ENCODE results near the gene VAMP5. TPM values are rescaled to one million over a fixed set of nuclear protein-coding genes. Genes with fewer than 3 reads are reported as not detected.
A peak's percentile ranks its signal among the peaks of the same experiment; 100 is the strongest.

VAMP5 gene, protein sequence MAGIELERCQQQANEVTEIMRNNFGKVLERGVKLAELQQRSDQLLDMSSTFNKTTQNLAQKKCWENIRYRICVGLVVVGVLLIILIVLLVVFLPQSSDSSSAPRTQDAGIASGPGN
- total RNA-seq, result not detected in 2 replicates
- long read RNA-seq, result 0 reads

DNA sequence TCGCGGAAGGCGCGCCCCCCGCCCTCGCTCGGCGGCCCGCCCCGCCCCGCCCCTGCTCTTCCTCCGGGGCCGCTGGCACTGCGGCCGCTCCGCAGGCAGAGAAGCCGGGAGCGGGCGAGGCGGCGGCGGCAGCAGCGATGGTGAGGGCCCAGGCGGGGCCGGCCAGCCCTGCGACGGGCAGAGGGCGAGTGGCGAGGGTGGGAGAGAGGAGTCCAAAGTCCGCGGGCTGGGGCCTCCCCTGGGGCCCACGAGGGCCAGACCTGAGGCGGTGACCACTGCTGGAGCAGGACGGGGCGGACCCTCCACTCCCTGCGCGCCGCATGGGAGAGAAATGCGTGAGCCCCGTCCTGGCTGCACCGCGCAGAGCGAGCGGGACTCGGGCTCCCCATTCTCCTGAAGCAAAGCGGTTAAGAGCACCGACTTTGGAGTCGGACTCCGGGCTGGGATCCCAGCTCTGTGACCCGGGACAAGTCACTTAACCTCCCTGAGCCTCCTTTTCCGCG is at the start of gene VAMP5:
Gene VAMP5 (plus strand): TSS at position 78 of the 503 bp plus-strand sequence. CDS start 60 bp downstream, at position 138.
- Mint-ChIP-seq H3K4me3 (ENCODE audit: unreplicated experiment) (no peak within 1 kb of the TSS), H3K9me3 (ENCODE audit: unreplicated experiment) (no peaks in the 10 kb centered on the region), H3K4me1 (ENCODE audit: unreplicated experiment) (peaks cover 35% of the 10 kb centered on the region), H3K27ac (ENCODE audit: unreplicated experiment) (peak within 1 kb of the TSS; percentile 32), H3K27me3 (ENCODE audit: unreplicated experiment) (peaks cover 4% of the 10 kb centered on the region), H3K36me3 (ENCODE audit: unreplicated experiment) (no peaks in the 10 kb centered on the region)
- TF ChIP-seq, protein P1, sequence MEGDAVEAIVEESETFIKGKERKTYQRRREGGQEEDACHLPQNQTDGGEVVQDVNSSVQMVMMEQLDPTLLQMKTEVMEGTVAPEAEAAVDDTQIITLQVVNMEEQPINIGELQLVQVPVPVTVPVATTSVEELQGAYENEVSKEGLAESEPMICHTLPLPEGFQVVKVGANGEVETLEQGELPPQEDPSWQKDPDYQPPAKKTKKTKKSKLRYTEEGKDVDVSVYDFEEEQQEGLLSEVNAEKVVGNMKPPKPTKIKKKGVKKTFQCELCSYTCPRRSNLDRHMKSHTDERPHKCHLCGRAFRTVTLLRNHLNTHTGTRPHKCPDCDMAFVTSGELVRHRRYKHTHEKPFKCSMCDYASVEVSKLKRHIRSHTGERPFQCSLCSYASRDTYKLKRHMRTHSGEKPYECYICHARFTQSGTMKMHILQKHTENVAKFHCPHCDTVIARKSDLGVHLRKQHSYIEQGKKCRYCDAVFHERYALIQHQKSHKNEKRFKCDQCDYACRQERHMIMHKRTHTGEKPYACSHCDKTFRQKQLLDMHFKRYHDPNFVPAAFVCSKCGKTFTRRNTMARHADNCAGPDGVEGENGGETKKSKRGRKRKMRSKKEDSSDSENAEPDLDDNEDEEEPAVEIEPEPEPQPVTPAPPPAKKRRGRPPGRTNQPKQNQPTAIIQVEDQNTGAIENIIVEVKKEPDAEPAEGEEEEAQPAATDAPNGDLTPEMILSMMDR (IDR thresholded peaks at IDR 0.05), result no peak
- DNase-seq (ENCODE audit: extremely low spot score, unreplicated experiment), result no peak

DNA sequence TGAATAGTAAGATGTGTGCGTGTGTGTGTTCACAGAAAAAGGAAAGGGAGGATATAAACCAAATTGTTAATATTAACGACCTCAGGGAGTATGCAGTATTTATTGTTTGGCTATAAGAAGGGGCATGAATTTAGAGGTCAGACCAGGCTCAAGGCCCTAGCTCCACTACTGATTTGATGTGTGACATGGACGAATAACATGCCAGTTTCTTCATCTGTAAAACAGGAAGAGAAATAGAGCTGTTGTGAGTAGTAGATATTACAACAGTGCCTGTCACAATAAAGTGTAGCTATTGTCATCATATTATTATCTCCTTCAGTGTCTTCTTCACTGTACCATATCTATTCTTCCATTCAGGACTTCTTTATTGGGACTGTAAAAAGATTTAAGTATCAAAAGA is 49.4 kb upstream of the VAMP5 start:
- peaks cover 19% of the 10 kb centered on the region for H3K4me1 Mint-ChIP-seq (ENCODE audit: unreplicated experiment)
- no peak overlapping the region for H3K27ac Mint-ChIP-seq (ENCODE audit: unreplicated experiment)
- TF ChIP-seq, protein P1 (IDR thresholded peaks at IDR 0.05), result no peak

DNA sequence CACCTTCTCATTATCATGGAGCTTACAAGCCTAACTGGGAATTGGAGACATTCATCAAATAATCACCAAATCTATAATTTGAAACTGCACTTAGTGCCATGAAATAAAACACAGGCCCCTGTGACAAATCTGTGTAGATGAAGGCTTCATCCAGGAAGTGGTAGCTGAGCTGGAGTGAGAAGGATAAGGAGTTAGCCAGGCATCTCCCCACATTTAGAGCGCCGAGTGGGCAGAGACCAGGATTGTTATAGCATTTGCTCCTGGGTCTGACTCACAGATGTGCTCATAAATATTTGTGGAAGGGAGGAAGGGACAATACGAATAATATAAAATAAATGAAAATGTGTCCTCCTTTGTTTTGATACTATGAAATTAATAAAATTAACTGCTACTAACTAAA is 47.8 kb upstream of the VAMP5 start:
- no peak overlapping the region for H3K4me3 Mint-ChIP-seq (ENCODE audit: unreplicated experiment)
- TF ChIP-seq, protein P1 (IDR thresholded peaks at IDR 0.05), result no peak
- H3K36me3 Mint-ChIP-seq (ENCODE audit: unreplicated experiment), result peaks cover 13% of the 10 kb centered on the region
- H3K27ac Mint-ChIP-seq (ENCODE audit: unreplicated experiment), result peak overlapping the region; percentile 47
- no peaks in the 10 kb centered on the region for H3K9me3 Mint-ChIP-seq (ENCODE audit: unreplicated experiment)
- H3K4me1 Mint-ChIP-seq (ENCODE audit: unreplicated experiment), result peaks cover 32% of the 10 kb centered on the region
- no peaks in the 10 kb centered on the region for H3K27me3 Mint-ChIP-seq (ENCODE audit: unreplicated experiment)
- no peak for DNase-seq (ENCODE audit: extremely low spot score, unreplicated experiment)

More for the DNA sequence above, 49.4 kb upstream of the VAMP5 start:
- no peaks in the 10 kb centered on the region for H3K27me3 Mint-ChIP-seq (ENCODE audit: unreplicated experiment)
- H3K9me3 Mint-ChIP-seq (ENCODE audit: unreplicated experiment), result no peaks in the 10 kb centered on the region
- no peak for DNase-seq (ENCODE audit: extremely low spot score, unreplicated experiment)
- no peak overlapping the region for H3K4me3 Mint-ChIP-seq (ENCODE audit: unreplicated experiment)
- peaks cover 2% of the 10 kb centered on the region for H3K36me3 Mint-ChIP-seq (ENCODE audit: unreplicated experiment)

DNA sequence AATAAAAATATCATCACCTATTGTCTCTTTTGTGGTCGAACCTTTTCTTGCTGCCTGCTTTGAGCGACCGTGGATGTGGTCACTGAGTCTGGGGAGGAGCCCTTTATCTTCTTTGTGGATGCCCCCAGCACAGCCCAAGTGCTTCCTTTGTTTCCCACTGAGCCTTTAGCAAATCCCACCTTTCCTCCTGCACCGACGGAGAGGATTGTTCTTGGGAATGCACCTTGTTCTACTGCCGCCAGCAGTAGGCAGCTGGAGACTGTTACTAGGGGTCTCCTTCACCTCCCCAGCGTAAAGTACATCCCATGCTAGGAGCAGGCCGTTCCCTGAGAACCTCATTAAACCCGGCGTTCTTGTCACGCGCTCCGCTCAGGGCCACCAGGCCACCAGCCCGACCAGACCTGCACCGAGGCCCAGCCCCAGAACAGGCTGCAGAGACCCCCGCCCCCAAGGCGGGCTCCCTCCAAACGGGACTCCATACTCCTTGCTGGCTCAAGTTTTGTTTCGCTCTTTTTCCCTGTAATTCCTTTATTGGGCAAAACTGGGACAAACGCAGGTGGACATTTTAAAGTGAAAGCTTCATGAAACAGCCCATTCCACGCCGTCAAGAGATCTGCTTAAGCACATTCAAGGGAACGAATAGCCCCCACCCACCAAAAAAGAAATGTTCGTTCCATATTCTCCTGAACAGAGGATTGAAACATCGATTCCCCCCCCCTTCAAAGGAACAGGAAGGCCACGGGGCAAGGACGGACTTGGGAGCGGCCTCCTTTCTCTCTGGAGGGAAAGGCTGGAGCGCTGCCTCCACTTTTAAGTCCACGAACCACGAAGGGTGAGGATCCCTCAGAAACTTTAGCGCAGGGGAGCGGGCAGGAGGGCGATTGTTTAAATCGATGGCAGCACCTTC is 46.4 kb upstream of the VAMP5 start:
- no peak for DNase-seq (ENCODE audit: extremely low spot score, unreplicated experiment)
- TF ChIP-seq, protein P1 (IDR thresholded peaks at IDR 0.05), result no peak
- Mint-ChIP-seq H3K27ac (ENCODE audit: unreplicated experiment) (peak overlapping the region; percentile 99), H3K9me3 (ENCODE audit: unreplicated experiment) (no peaks in the 10 kb centered on the region), H3K4me3 (ENCODE audit: unreplicated experiment) (peak overlapping the region; percentile 89), H3K36me3 (ENCODE audit: unreplicated experiment) (peaks cover 27% of the 10 kb centered on the region), H3K27me3 (ENCODE audit: unreplicated experiment) (no peaks in the 10 kb centered on the region), H3K4me1 (ENCODE audit: unreplicated experiment) (peaks cover 45% of the 10 kb centered on the region)
